WTC11 (cell line): ENCODE results near the gene MAGI2. TPM values are rescaled to one million over a fixed set of nuclear protein-coding genes. Genes with fewer than 3 reads are reported as not detected.

Experiments used
- ATAC-seq: fragments of 200-7000 bp; cut with Tn5 transposase; 2 replicates; pipeline ENCODE4 v1.10.0; 2021; ENCODE audit warnings: mild to moderate bottlenecking, moderate library complexity
- CTCF ChIA-PET: fragments of 300-600 bp; sonication (Branson Sonifier 250); formaldehyde crosslinking; loops from one replicate; lab custom pipeline; 2021; ENCODE audit warnings: antibody characterized with exemption; lab: Charles Lee
- POLR2A ChIA-PET: fragments of 350-600 bp; sonication (Branson Sonifier 250); formaldehyde crosslinking; loops from one replicate; lab custom pipeline; 2021; ENCODE audit warnings: antibody characterized with exemption; lab: Charles Lee
- DNase-seq: peaks from one replicate; pipeline ENCODE4 v3.0.0; 2021; ENCODE audit warnings: low spot score
- H3K27ac Mint-ChIP-seq: 2 replicates; pipeline ENCODE4 v1.8.0; 2021; ENCODE audit warnings: mixed read lengths
- H3K27me3 Mint-ChIP-seq: 2 replicates; pipeline ENCODE4 v1.8.0; 2021; ENCODE audit warnings: low read depth, mild to moderate bottlenecking, moderate library complexity, mixed read lengths
- H3K36me3 Mint-ChIP-seq: 2 replicates; pipeline ENCODE4 v1.8.0; 2021; ENCODE audit warnings: mixed read lengths
- H3K4me1 Mint-ChIP-seq: 2 replicates; pipeline ENCODE4 v1.8.0; 2022; ENCODE audit warnings: mixed read lengths
- H3K4me3 Mint-ChIP-seq: 2 replicates; pipeline ENCODE4 v1.8.0; 2021; ENCODE audit warnings: mild to moderate bottlenecking, moderate library complexity, mixed read lengths
- H3K9me3 Mint-ChIP-seq: 2 replicates; pipeline ENCODE4 v1.8.0; 2021; ENCODE audit warnings: mixed read lengths
- CBFB ChIP-seq: sonication (generic); formaldehyde crosslinking; IDR thresholded peaks from 2 replicates; pipeline ENCODE4 v1.8.1; 2022; ENCODE audit warnings: mild to moderate bottlenecking, low read depth, missing genetic modification reagents
- GRHL2 ChIP-seq: fragments of 250-450 bp; sonication (Bioruptor Pico); IDR thresholded peaks from 2 replicates; pipeline ENCODE4 v1.8.0; 2022; ENCODE audit warnings: mild to moderate bottlenecking, moderate library complexity; ENCODE audit not compliant: insufficient replicate concordance, severe bottlenecking
- NFYB ChIP-seq: sonication (generic); formaldehyde crosslinking; conservative IDR thresholded peaks from 2 replicates; pipeline ENCODE4 v1.8.0; 2022; ENCODE audit warnings: low read depth, missing genetic modification reagents
- PRRX2 ChIP-seq: fragments of 250-450 bp; sonication (Bioruptor Pico); IDR thresholded peaks from 2 replicates; pipeline ENCODE4 v1.8.0; 2021; ENCODE audit warnings: mild to moderate bottlenecking
- RORB ChIP-seq: fragments of 250-450 bp; sonication (Bioruptor Pico); IDR thresholded peaks from 2 replicates; pipeline ENCODE4 v1.9.0; 2021; ENCODE audit warnings: mild to moderate bottlenecking
- TEAD4 ChIP-seq: sonication (generic); formaldehyde crosslinking; IDR thresholded peaks from 2 replicates; pipeline ENCODE4 v1.8.0; 2022; ENCODE audit warnings: mild to moderate bottlenecking, missing genetic modification reagents
- ZNF121 ChIP-seq: sonication (generic); formaldehyde crosslinking; IDR thresholded peaks from 2 replicates; pipeline ENCODE4 v1.8.0; 2023; ENCODE audit warnings: missing genetic modification reagents
- ZNF263 ChIP-seq: sonication (generic); formaldehyde crosslinking; IDR thresholded peaks from 2 replicates; pipeline ENCODE4 v1.8.1; 2022; ENCODE audit warnings: low read depth, mild to moderate bottlenecking, moderate library complexity, missing genetic modification reagents
- ZNF317 ChIP-seq: sonication (generic); formaldehyde crosslinking; IDR thresholded peaks from 2 replicates; pipeline ENCODE4 v1.8.1; 2023; ENCODE audit warnings: low read depth, mild to moderate bottlenecking, moderate library complexity, missing genetic modification reagents, borderline replicate concordance
- ZNF423 ChIP-seq: fragments of 250-450 bp; sonication (Bioruptor Pico); IDR thresholded peaks from 2 replicates; pipeline ENCODE4 v2.1.2; 2022; ENCODE audit warnings: mild to moderate bottlenecking, moderate library complexity
- total RNA-seq: library from RNA; stranded (reverse); gene quantifications from 3 replicates; pipeline ENCODE4 v1.2.3, GENCODE V29; 2021
- TF ChIP-seq, protein P1 (sequence below): sonication (generic); formaldehyde crosslinking; IDR thresholded peaks from 2 replicates; pipeline ENCODE4 v1.8.1; 2022; ENCODE audit warnings: missing genetic modification reagents, borderline replicate concordance
- TF ChIP-seq, protein P2 (sequence below): sonication (generic); formaldehyde crosslinking; IDR thresholded peaks from 2 replicates; pipeline ENCODE4 v1.8.0; 2022; ENCODE audit warnings: mild to moderate bottlenecking, missing genetic modification reagents
- TF ChIP-seq, protein P3 (sequence below): sonication (generic); formaldehyde crosslinking; IDR thresholded peaks from 2 replicates; pipeline ENCODE4 v1.8.0; 2022; ENCODE audit warnings: missing genetic modification reagents
- TF ChIP-seq, protein P4 (sequence below): sonication (generic); formaldehyde crosslinking; IDR thresholded peaks from 2 replicates; pipeline ENCODE4 v1.8.0; 2022; ENCODE audit warnings: mild to moderate bottlenecking, missing genetic modification reagents
- TF ChIP-seq, protein P5 (sequence below): sonication (generic); formaldehyde crosslinking; IDR thresholded peaks from 2 replicates; pipeline ENCODE4 v1.8.1; 2023; ENCODE audit warnings: mild to moderate bottlenecking, missing genetic modification reagents
- TF ChIP-seq, protein P6 (sequence below): fragments of 250-450 bp; sonication (Bioruptor Pico); IDR thresholded peaks from 2 replicates; pipeline ENCODE4 v1.9.0; 2021; ENCODE audit warnings: mild to moderate bottlenecking
- TF ChIP-seq, protein P7 (sequence below): sonication (generic); formaldehyde crosslinking; IDR thresholded peaks from 2 replicates; pipeline ENCODE4 v1.8.1; 2022; ENCODE audit warnings: low read depth, mild to moderate bottlenecking, moderate library complexity, missing genetic modification reagents, borderline replicate concordance
- TF ChIP-seq, protein P8 (sequence below): sonication (generic); formaldehyde crosslinking; IDR thresholded peaks from 2 replicates; pipeline ENCODE4 v1.8.1; 2023; ENCODE audit warnings: mild to moderate bottlenecking, moderate library complexity, missing genetic modification reagents
- TF ChIP-seq, protein P9 (sequence below): sonication (generic); formaldehyde crosslinking; IDR thresholded peaks from 2 replicates; pipeline ENCODE4 v1.8.0; 2023; ENCODE audit warnings: missing genetic modification reagents

MAGI2 gene
- total RNA-seq, 1 experiment from 2014 or later: 26.6 TPM

DNA sequence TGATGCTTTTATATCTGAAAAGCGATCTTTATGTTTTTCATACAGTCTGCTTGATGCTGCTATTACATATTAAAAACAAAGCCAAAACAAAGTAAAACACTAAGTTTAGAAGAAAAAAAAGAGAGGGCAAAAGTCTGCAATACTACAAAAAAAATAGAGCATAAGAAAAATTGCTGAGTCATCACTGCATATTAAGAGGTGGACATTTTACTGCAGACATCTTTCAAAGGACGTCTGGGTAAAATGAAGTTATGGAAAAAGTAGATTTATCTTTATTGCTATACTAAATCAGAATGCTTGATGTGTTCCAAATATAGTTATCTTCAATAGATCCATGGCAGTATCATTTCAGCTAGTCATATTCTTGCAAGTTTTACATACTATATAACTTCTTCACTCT lies 172.0 kb downstream of the MAGI2 start:
- H3K9me3 Mint-ChIP-seq: no peaks in the 10 kb centered on the region
- TF ChIP-seq, protein P1, sequence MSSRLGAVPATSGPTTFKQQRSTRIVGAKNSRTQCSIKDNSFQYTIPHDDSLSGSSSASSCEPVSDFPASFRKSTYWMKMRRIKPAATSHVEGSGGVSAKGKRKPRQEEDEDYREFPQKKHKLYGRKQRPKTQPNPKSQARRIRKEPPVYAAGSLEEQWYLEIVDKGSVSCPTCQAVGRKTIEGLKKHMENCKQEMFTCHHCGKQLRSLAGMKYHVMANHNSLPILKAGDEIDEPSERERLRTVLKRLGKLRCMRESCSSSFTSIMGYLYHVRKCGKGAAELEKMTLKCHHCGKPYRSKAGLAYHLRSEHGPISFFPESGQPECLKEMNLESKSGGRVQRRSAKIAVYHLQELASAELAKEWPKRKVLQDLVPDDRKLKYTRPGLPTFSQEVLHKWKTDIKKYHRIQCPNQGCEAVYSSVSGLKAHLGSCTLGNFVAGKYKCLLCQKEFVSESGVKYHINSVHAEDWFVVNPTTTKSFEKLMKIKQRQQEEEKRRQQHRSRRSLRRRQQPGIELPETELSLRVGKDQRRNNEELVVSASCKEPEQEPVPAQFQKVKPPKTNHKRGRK (CRISPR knock-in tag): no peak
- TF ChIP-seq TEAD4 (CRISPR knock-in tag) (no peak), CBFB (no peak), ZNF423 (CRISPR knock-in tag) (no peak), RORB (CRISPR knock-in tag) (no peak), ZNF121 (CRISPR knock-in tag) (no peak), PRRX2 (CRISPR knock-in tag) (no peak), NFYB (no peak), GRHL2 (CRISPR knock-in tag) (no peak), ZNF317 (CRISPR knock-in tag) (no peak), ZNF263 (CRISPR knock-in tag) (no peak)
- TF ChIP-seq, protein P2, sequence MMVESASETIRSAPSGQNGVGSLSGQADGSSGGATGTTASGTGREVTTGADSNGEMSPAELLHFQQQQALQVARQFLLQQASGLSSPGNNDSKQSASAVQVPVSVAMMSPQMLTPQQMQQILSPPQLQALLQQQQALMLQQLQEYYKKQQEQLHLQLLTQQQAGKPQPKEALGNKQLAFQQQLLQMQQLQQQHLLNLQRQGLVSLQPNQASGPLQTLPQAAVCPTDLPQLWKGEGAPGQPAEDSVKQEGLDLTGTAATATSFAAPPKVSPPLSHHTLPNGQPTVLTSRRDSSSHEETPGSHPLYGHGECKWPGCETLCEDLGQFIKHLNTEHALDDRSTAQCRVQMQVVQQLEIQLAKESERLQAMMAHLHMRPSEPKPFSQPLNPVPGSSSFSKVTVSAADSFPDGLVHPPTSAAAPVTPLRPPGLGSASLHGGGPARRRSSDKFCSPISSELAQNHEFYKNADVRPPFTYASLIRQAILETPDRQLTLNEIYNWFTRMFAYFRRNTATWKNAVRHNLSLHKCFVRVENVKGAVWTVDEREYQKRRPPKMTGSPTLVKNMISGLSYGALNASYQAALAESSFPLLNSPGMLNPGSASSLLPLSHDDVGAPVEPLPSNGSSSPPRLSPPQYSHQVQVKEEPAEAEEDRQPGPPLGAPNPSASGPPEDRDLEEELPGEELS (CRISPR knock-in tag): no peak
- TF ChIP-seq, protein P3, sequence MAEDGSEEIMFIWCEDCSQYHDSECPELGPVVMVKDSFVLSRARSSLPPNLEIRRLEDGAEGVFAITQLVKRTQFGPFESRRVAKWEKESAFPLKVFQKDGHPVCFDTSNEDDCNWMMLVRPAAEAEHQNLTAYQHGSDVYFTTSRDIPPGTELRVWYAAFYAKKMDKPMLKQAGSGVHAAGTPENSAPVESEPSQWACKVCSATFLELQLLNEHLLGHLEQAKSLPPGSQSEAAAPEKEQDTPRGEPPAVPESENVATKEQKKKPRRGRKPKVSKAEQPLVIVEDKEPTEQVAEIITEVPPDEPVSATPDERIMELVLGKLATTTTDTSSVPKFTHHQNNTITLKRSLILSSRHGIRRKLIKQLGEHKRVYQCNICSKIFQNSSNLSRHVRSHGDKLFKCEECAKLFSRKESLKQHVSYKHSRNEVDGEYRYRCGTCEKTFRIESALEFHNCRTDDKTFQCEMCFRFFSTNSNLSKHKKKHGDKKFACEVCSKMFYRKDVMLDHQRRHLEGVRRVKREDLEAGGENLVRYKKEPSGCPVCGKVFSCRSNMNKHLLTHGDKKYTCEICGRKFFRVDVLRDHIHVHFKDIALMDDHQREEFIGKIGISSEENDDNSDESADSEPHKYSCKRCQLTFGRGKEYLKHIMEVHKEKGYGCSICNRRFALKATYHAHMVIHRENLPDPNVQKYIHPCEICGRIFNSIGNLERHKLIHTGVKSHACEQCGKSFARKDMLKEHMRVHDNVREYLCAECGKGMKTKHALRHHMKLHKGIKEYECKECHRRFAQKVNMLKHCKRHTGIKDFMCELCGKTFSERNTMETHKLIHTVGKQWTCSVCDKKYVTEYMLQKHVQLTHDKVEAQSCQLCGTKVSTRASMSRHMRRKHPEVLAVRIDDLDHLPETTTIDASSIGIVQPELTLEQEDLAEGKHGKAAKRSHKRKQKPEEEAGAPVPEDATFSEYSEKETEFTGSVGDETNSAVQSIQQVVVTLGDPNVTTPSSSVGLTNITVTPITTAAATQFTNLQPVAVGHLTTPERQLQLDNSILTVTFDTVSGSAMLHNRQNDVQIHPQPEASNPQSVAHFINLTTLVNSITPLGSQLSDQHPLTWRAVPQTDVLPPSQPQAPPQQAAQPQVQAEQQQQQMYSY (CRISPR knock-in tag): no peak
- TF ChIP-seq, protein P4, sequence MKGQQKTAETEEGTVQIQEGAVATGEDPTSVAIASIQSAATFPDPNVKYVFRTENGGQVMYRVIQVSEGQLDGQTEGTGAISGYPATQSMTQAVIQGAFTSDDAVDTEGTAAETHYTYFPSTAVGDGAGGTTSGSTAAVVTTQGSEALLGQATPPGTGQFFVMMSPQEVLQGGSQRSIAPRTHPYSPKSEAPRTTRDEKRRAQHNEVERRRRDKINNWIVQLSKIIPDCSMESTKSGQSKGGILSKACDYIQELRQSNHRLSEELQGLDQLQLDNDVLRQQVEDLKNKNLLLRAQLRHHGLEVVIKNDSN (CRISPR knock-in tag): no peak
- TF ChIP-seq, protein P5, sequence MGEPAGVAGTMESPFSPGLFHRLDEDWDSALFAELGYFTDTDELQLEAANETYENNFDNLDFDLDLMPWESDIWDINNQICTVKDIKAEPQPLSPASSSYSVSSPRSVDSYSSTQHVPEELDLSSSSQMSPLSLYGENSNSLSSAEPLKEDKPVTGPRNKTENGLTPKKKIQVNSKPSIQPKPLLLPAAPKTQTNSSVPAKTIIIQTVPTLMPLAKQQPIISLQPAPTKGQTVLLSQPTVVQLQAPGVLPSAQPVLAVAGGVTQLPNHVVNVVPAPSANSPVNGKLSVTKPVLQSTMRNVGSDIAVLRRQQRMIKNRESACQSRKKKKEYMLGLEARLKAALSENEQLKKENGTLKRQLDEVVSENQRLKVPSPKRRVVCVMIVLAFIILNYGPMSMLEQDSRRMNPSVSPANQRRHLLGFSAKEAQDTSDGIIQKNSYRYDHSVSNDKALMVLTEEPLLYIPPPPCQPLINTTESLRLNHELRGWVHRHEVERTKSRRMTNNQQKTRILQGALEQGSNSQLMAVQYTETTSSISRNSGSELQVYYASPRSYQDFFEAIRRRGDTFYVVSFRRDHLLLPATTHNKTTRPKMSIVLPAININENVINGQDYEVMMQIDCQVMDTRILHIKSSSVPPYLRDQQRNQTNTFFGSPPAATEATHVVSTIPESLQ (CRISPR knock-in tag): no peak
- TF ChIP-seq, protein P6, sequence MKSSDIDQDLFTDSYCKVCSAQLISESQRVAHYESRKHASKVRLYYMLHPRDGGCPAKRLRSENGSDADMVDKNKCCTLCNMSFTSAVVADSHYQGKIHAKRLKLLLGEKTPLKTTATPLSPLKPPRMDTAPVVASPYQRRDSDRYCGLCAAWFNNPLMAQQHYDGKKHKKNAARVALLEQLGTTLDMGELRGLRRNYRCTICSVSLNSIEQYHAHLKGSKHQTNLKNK (CRISPR knock-in tag): no peak
- TF ChIP-seq, protein P7, sequence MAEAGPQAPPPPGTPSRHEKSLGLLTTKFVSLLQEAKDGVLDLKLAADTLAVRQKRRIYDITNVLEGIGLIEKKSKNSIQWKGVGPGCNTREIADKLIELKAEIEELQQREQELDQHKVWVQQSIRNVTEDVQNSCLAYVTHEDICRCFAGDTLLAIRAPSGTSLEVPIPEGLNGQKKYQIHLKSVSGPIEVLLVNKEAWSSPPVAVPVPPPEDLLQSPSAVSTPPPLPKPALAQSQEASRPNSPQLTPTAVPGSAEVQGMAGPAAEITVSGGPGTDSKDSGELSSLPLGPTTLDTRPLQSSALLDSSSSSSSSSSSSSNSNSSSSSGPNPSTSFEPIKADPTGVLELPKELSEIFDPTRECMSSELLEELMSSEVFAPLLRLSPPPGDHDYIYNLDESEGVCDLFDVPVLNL: no peak
- TF ChIP-seq, protein P8, sequence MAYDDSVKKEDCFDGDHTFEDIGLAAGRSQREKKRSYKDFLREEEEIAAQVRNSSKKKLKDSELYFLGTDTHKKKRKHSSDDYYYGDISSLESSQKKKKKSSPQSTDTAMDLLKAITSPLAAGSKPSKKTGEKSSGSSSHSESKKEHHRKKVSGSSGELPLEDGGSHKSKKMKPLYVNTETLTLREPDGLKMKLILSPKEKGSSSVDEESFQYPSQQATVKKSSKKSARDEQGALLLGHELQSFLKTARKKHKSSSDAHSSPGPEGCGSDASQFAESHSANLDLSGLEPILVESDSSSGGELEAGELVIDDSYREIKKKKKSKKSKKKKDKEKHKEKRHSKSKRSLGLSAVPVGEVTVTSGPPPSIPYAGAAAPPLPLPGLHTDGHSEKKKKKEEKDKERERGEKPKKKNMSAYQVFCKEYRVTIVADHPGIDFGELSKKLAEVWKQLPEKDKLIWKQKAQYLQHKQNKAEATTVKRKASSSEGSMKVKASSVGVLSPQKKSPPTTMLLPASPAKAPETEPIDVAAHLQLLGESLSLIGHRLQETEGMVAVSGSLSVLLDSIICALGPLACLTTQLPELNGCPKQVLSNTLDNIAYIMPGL (CRISPR knock-in tag): no peak
- TF ChIP-seq, protein P9, sequence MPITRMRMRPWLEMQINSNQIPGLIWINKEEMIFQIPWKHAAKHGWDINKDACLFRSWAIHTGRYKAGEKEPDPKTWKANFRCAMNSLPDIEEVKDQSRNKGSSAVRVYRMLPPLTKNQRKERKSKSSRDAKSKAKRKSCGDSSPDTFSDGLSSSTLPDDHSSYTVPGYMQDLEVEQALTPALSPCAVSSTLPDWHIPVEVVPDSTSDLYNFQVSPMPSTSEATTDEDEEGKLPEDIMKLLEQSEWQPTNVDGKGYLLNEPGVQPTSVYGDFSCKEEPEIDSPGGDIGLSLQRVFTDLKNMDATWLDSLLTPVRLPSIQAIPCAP (CRISPR knock-in tag): no peak
- TF ChIP-seq, all 79 proteins: peak for 0
- no peak for DNase-seq
- H3K4me3 Mint-ChIP-seq: no peak overlapping the region
- H3K36me3 Mint-ChIP-seq: no peaks in the 10 kb centered on the region
- ChIA-PET CTCF (interaction anchor here (0.7 to 2.7 kb wide), 2 partner anchors 13 to 17 kb away, joined by 3 to 16 read pairs; no protein-coding TSS in a partner anchor), POLR2A (no interaction called here)
- ATAC-seq: no peak
- no peak overlapping the region for H3K27ac Mint-ChIP-seq
- no peaks in the 10 kb centered on the region for H3K4me1 Mint-ChIP-seq
- no peaks in the 10 kb centered on the region for H3K27me3 Mint-ChIP-seq
